Medulla oblongata (tissue), 1 donor: ENCODE results near the gene EPN1.
"Not testable (repeated sequence)": the region's sequence is repeated elsewhere in the genome, so short reads cannot be mapped to it uniquely, and the experiment has no call there.

ENCODE experiments used
- DNase-seq: peaks from one replicate; pipeline ENCODE4 v3.0.0-alpha.2; 2015; ENCODE audit errors: extremely low spot score

EPN1 gene

GRCh38 chr19:55720214-55720746 is 45.3 kb downstream of the EPN1 start:
- no peak for DNase-seq

- no peak for DNase-seq
These were observed 45.8 kb downstream of the EPN1 start for GRCh38 chr19:55720801-55721200.

GRCh38 chr19:55723491-55723890 is 48.5 kb downstream of the EPN1 start:
- no peak for DNase-seq

- not testable (repeated sequence) for DNase-seq
These were observed 55.4 kb downstream of the EPN1 start for GRCh38 chr19:55730378-55730777.

- no peak for DNase-seq
These were observed 63.3 kb downstream of the EPN1 start, which contains the start of gene NLRP9 for GRCh38 chr19:55738302-55738701. Gene NLRP9 (minus strand): TSS chr19:55738402. CDS start chr19:55738374, 28 bp downstream.

- DNase-seq, result no peak
These were observed 75.7 kb downstream of the EPN1 start for GRCh38 chr19:55750715-55751114.

GRCh38 chr19:55753401-55753800 is 78.4 kb downstream of the EPN1 start:
- DNase-seq, result no peak

- not testable (repeated sequence) for DNase-seq
These were observed 81.8 kb downstream of the EPN1 start for GRCh38 chr19:55756808-55757207.

GRCh38 chr19:55758797-55759196 is 83.8 kb downstream of the EPN1 start, which contains the start of gene RFPL4A:
Gene RFPL4A (plus strand): TSS chr19:55759097. CDS start chr19:55761801, 2,704 bp downstream.
- DNase-seq, result not testable (repeated sequence)
